SK-N-SH treated with all-trans-retinoic acid at 6 μM for 48 hours (cell line): Measurements from ENCODE around the gene KAT7.

Experiments used
- ARNTL ChIP-seq: fragments of 450-650 bp; formaldehyde crosslinking; IDR thresholded peaks from 2 replicates; pipeline ENCODE4 v1.5.0; 2020; ENCODE audit warnings: low read depth, mild to moderate bottlenecking, moderate library complexity, borderline replicate concordance
- ESRRG ChIP-seq: fragments of 250-450 bp; sonication (Bioruptor Pico); IDR thresholded peaks from 2 replicates; pipeline ENCODE4 v1.6.1; 2021; ENCODE audit warnings: mild to moderate bottlenecking
- GLIS3 ChIP-seq: fragments of 250-450 bp; sonication (Bioruptor Pico); IDR thresholded peaks from 2 replicates; pipeline ENCODE4 v1.5.0; 2020; ENCODE audit warnings: mild to moderate bottlenecking, moderate library complexity
- OSR1 ChIP-seq: fragments of 250-450 bp; sonication (Bioruptor Pico); IDR thresholded peaks from 2 replicates; pipeline ENCODE4 v1.8.0; 2022; ENCODE audit warnings: moderate library complexity, mild to moderate bottlenecking, inconsistent platforms
- PPARA ChIP-seq: fragments of 250-450 bp; sonication (Bioruptor Pico); IDR thresholded peaks from 2 replicates; pipeline ENCODE4 v1.5.0; 2020; ENCODE audit warnings: mild to moderate bottlenecking, borderline replicate concordance
- TOX ChIP-seq: fragments of 250-450 bp; sonication (Bioruptor Pico); IDR thresholded peaks from 2 replicates; pipeline ENCODE4 v1.8.0; 2021; ENCODE audit warnings: mild to moderate bottlenecking, moderate library complexity, borderline replicate concordance
- ZC3H10 ChIP-seq: fragments of 250-450 bp; sonication (Bioruptor Pico); IDR thresholded peaks from 2 replicates; pipeline ENCODE4 v1.5.1; 2021; ENCODE audit warnings: mild to moderate bottlenecking, moderate library complexity
- ZFP3 ChIP-seq: fragments of 250-450 bp; sonication (Bioruptor Pico); IDR thresholded peaks from 2 replicates; pipeline ENCODE4 v1.5.0; 2020; ENCODE audit warnings: mild to moderate bottlenecking, moderate library complexity
- TF ChIP-seq, protein P1 (sequence below): fragments of 250-450 bp; sonication (Bioruptor Pico); IDR thresholded peaks from 2 replicates; pipeline ENCODE4 v1.5.0; 2020; ENCODE audit warnings: mild to moderate bottlenecking, moderate library complexity

DNA sequence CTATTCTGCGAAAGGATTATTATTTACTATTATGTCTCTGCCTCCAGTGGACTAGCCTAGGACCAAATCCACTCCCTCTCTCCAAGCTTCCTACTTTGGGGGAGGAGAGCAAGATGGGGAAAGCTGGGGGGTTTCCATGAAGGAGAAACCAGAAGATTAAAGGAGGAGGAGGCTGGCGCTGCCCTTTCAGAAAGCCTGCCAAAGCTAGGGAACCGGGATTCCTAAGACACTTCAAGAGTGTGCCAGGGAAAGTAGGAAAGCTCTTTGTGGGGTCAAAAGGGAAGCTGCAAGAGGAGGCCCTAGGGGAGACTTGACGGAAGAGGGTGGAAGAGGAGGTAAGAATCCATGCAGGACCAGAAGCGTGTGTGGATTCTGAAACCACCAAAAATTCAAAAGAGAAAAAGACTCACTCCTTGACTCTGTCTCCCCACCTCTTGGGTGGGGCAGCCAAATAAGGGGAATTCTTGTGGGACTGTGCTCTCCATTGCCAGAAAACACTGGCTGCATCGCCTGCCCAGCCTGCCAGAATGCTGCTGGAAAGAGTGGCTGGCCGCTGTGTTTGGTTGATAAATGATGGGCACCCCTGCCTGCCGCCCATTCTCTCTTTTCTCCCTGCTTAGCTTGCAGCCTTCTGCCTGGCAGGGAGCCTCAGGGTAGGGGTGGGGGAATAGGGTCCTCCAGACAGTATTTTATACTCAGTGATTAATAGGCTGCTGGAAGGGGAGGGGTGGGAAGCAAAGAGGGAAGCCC is 11.8 kb upstream of the KAT7 start:
- TF ChIP-seq ARNTL (CRISPR knock-in tag), result no peak
- TF ChIP-seq OSR1 (CRISPR knock-in tag), result no peak
- no peak for TF ChIP-seq ESRRG (CRISPR knock-in tag)
- no peak for TF ChIP-seq PPARA (CRISPR knock-in tag)
- TF ChIP-seq ZFP3 (CRISPR knock-in tag), result no peak
- no peak for TF ChIP-seq GLIS3
- TF ChIP-seq ZC3H10 (CRISPR knock-in tag), result no peak
- TF ChIP-seq, protein P1, sequence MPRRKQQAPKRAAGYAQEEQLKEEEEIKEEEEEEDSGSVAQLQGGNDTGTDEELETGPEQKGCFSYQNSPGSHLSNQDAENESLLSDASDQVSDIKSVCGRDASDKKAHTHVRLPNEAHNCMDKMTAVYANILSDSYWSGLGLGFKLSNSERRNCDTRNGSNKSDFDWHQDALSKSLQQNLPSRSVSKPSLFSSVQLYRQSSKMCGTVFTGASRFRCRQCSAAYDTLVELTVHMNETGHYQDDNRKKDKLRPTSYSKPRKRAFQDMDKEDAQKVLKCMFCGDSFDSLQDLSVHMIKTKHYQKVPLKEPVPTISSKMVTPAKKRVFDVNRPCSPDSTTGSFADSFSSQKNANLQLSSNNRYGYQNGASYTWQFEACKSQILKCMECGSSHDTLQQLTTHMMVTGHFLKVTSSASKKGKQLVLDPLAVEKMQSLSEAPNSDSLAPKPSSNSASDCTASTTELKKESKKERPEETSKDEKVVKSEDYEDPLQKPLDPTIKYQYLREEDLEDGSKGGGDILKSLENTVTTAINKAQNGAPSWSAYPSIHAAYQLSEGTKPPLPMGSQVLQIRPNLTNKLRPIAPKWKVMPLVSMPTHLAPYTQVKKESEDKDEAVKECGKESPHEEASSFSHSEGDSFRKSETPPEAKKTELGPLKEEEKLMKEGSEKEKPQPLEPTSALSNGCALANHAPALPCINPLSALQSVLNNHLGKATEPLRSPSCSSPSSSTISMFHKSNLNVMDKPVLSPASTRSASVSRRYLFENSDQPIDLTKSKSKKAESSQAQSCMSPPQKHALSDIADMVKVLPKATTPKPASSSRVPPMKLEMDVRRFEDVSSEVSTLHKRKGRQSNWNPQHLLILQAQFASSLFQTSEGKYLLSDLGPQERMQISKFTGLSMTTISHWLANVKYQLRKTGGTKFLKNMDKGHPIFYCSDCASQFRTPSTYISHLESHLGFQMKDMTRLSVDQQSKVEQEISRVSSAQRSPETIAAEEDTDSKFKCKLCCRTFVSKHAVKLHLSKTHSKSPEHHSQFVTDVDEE, result no peak
- TF ChIP-seq TOX (CRISPR knock-in tag), result no peak
